HCT116 (cell line): ENCODE data around the gene STX16.

ENCODE experiments used
- ELF1 ChIP-seq: IDR thresholded peaks from 2 replicates; pipeline ENCODE4 v1.6.1; 2012; ENCODE audit warnings: low read depth, borderline replicate concordance
- EZH2 ChIP-seq: fragments of 200-600 bp; sonication (generic); IDR thresholded peaks from 2 replicates; pipeline ENCODE4 v1.6.1; 2017; ENCODE audit warnings: antibody characterized with exemption, mixed run types
- FOSL1 ChIP-seq: IDR thresholded peaks from 2 replicates; pipeline ENCODE4 v1.6.1; 2012; ENCODE audit warnings: low read depth
- SRF ChIP-seq: IDR thresholded peaks from 2 replicates; pipeline ENCODE4 v1.6.1; 2012; ENCODE audit warnings: low read depth
- TCF7L2 ChIP-seq: IDR thresholded peaks from 2 replicates; pipeline ENCODE4 v1.7.0; 2011; ENCODE audit warnings: borderline replicate concordance, inconsistent platforms; ENCODE audit not compliant: insufficient read depth, insufficient read length; ENCODE audit errors: extremely low read depth
- ZNF274 ChIP-seq: fragments of 200-500 bp; sonication (Bioruptor generic); IDR thresholded peaks from 2 replicates; pipeline ENCODE4 v1.6.1; 2014; ENCODE audit warnings: mild to moderate bottlenecking, low read depth, low read length, inconsistent platforms
- TF ChIP-seq, protein P1 (sequence below), 3 experiments: fragments of 200-600 bp in 1 of 3; sonication (generic) in 1 of 3; IDR thresholded peaks in 2 of 3; conservative IDR thresholded peaks in 1 of 3; 2 replicates each; pipeline ENCODE4 v1.5.1; 2012 to 2017; ENCODE audit warnings: low read depth in 2 of 3, low read length in 2 of 3, antibody characterized with exemption in 1 of 3, borderline replicate concordance in 1 of 3, control low read depth in 1 of 3, mild to moderate bottlenecking in 1 of 3, mixed read lengths in 1 of 3, mixed run types in 1 of 3, moderate library complexity in 1 of 3; ENCODE audit not compliant: insufficient read depth in 1 of 3
- TF ChIP-seq, protein P2 (sequence below): IDR thresholded peaks from 2 replicates; pipeline ENCODE4 v1.6.1; 2012
- TF ChIP-seq, protein P3 (sequence below): IDR thresholded peaks from 2 replicates; pipeline ENCODE4 v1.6.1; 2011; ENCODE audit warnings: mild to moderate bottlenecking, low read length, moderate library complexity; ENCODE audit not compliant: insufficient replicate concordance; ENCODE audit errors: extremely low read depth
- TF ChIP-seq, protein P4 (sequence below): IDR thresholded peaks from 2 replicates; pipeline ENCODE4 v1.6.1; 2012; ENCODE audit warnings: low read depth

DNA sequence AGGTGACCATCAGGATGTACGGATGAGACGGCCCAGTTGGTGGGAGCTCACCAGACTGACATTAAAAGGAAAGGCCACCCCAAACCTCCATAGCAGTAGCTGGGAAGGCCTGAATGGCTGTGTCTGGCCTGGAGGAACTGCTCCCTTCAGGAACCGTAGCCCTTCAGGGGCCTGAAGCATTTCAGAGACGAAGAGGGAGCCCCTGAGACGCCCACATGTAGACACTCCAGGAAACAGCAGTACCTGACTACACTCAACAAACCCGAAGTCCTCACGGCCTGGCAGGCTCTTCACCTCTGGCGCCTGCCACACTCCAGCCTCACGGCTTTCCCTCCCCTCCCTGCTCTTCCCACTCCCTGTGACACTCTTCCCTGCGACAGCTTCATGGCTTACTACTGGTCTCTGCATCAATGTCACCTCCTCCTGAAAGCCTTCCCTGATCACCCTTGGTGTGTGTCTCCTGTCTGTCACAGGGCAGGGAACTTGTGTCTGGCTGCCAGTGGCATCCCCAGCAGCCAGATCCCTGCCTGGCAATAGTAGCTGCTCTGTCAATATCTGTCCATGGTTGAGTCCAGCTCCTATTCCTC, 14.6 kb upstream of the STX16 start:
- TF ChIP-seq, protein P1, sequence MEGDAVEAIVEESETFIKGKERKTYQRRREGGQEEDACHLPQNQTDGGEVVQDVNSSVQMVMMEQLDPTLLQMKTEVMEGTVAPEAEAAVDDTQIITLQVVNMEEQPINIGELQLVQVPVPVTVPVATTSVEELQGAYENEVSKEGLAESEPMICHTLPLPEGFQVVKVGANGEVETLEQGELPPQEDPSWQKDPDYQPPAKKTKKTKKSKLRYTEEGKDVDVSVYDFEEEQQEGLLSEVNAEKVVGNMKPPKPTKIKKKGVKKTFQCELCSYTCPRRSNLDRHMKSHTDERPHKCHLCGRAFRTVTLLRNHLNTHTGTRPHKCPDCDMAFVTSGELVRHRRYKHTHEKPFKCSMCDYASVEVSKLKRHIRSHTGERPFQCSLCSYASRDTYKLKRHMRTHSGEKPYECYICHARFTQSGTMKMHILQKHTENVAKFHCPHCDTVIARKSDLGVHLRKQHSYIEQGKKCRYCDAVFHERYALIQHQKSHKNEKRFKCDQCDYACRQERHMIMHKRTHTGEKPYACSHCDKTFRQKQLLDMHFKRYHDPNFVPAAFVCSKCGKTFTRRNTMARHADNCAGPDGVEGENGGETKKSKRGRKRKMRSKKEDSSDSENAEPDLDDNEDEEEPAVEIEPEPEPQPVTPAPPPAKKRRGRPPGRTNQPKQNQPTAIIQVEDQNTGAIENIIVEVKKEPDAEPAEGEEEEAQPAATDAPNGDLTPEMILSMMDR (IDR thresholded peaks at IDR 0.05 in 2 of 3, conservative IDR thresholded peaks at IDR 0.05 in 1 of 3; ENCODE audit: borderline replicate concordance in 1 of 3, insufficient read depth in 1 of 3, low read depth in 2 of 3, low read length in 2 of 3) = no peak
- TF ChIP-seq, protein P2, sequence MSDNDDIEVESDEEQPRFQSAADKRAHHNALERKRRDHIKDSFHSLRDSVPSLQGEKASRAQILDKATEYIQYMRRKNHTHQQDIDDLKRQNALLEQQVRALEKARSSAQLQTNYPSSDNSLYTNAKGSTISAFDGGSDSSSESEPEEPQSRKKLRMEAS = no peak
- TF ChIP-seq TCF7L2 (no peak), EZH2 (no peak), ZNF274 (no peak), SRF (no peak), FOSL1 (no peak), ELF1 (no peak)
- TF ChIP-seq, protein P3, sequence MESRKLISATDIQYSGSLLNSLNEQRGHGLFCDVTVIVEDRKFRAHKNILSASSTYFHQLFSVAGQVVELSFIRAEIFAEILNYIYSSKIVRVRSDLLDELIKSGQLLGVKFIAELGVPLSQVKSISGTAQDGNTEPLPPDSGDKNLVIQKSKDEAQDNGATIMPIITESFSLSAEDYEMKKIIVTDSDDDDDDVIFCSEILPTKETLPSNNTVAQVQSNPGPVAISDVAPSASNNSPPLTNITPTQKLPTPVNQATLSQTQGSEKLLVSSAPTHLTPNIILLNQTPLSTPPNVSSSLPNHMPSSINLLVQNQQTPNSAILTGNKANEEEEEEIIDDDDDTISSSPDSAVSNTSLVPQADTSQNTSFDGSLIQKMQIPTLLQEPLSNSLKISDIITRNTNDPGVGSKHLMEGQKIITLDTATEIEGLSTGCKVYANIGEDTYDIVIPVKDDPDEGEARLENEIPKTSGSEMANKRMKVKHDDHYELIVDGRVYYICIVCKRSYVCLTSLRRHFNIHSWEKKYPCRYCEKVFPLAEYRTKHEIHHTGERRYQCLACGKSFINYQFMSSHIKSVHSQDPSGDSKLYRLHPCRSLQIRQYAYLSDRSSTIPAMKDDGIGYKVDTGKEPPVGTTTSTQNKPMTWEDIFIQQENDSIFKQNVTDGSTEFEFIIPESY = no peak
- TF ChIP-seq, protein P4, sequence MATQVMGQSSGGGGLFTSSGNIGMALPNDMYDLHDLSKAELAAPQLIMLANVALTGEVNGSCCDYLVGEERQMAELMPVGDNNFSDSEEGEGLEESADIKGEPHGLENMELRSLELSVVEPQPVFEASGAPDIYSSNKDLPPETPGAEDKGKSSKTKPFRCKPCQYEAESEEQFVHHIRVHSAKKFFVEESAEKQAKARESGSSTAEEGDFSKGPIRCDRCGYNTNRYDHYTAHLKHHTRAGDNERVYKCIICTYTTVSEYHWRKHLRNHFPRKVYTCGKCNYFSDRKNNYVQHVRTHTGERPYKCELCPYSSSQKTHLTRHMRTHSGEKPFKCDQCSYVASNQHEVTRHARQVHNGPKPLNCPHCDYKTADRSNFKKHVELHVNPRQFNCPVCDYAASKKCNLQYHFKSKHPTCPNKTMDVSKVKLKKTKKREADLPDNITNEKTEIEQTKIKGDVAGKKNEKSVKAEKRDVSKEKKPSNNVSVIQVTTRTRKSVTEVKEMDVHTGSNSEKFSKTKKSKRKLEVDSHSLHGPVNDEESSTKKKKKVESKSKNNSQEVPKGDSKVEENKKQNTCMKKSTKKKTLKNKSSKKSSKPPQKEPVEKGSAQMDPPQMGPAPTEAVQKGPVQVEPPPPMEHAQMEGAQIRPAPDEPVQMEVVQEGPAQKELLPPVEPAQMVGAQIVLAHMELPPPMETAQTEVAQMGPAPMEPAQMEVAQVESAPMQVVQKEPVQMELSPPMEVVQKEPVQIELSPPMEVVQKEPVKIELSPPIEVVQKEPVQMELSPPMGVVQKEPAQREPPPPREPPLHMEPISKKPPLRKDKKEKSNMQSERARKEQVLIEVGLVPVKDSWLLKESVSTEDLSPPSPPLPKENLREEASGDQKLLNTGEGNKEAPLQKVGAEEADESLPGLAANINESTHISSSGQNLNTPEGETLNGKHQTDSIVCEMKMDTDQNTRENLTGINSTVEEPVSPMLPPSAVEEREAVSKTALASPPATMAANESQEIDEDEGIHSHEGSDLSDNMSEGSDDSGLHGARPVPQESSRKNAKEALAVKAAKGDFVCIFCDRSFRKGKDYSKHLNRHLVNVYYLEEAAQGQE = no peak
